Transverse colon (tissue), 4 donors: Measurements from ENCODE around the gene MCC. TPM values are rescaled to one million over a fixed set of nuclear protein-coding genes. Genes with fewer than 3 reads are reported as not detected.

Experiments
- DNase-seq: peaks from one replicate; pipeline ENCODE4 v3.0.0-alpha.2; 2019
- H3K27ac ChIP-seq, 4 donors: fragments of 200-600 bp; sonication (generic); 2 replicates each; pipeline ENCODE4 v1.5.1; 2016 to 2018; ENCODE audit warnings: inconsistent platforms in 4 of 4
- H3K27me3 ChIP-seq: fragments of 200-600 bp; sonication (generic); 2 replicates; pipeline ENCODE4 v1.5.1; 2017; ENCODE audit warnings: inconsistent platforms
- H3K36me3 ChIP-seq, 4 donors: fragments of 200-600 bp; sonication (generic); 2 replicates each; pipeline ENCODE4 v1.5.1; 2017 to 2019; ENCODE audit warnings: inconsistent platforms in 4 of 4
- H3K4me1 ChIP-seq, 4 donors: fragments of 200-600 bp; sonication (generic); 2 replicates each; pipeline ENCODE4 v1.5.1; 2017 to 2020; ENCODE audit warnings: inconsistent platforms in 4 of 4
- H3K4me3 ChIP-seq, 4 donors: fragments of 200-600 bp; sonication (generic); 1 replicate in 1 of 4; 2 replicates in 3 of 4; pipeline versions ENCODE4 v1.5.1 to v1.6.1; 2017 to 2019; ENCODE audit warnings: inconsistent platforms in 4 of 4
- H3K9me3 ChIP-seq, 2 donors: fragments of 200-600 bp; sonication (generic); 2 replicates each; pipeline ENCODE4 v1.5.1; 2017 to 2019; ENCODE audit warnings: inconsistent platforms in 2 of 2
- EP300 ChIP-seq: sonication (generic); formaldehyde crosslinking; IDR thresholded peaks from one replicate; pipeline ENCODE4 v1.6.1; 2017; ENCODE audit warnings: antibody characterized with exemption, low read depth
- POLR2A ChIP-seq: fragments of 450-650 bp; IDR thresholded peaks from one replicate; pipeline ENCODE4 v1.6.1; 2016; ENCODE audit warnings: antibody characterized with exemption, mild to moderate bottlenecking, moderate library complexity
- POLR2AphosphoS5 ChIP-seq, 3 donors: sonication (generic); formaldehyde crosslinking; IDR thresholded peaks; one replicate each; pipeline ENCODE4 v1.6.1; 2016; ENCODE audit warnings: antibody characterized with exemption in 3 of 3
- WGBS, 2 donors: methylation state at CpG; one replicate each; pipeline ENCODE4 v1.1.5; 2018; ENCODE audit warnings: low coverage in 1 of 2; 5-methylcytosine and 5-hydroxymethylcytosine counted together
- in situ Hi-C, 4 donors: fragments of 200-750 bp; cut with MboI; loops; one replicate each; pipeline versions ENCODE4 v1.15.0 to v1.15.1; 2017; ENCODE audit warnings: low sequenced_read_pairs in 3 of 4, low pct_ligation_motif_present in 1 of 4, low pct_unique_long_range_greater_than_20kb in 1 of 4
- intact Hi-C: fragments of 100-400 bp; cut with DNase I; formaldehyde crosslinking; loops from one replicate; pipeline ENCODE4 v1.15.1; 2023; ENCODE audit warnings: low total_unique reads
- total RNA-seq, 4 donors: library from RNA; depleted of rRNA; stranded (reverse); fragments of >200 nt; gene quantifications; one replicate each; pipeline ENCODE4 v1.1.0, GENCODE V29; 2016
- TF ChIP-seq, protein P1 (sequence below), 5 experiments: fragments of 200-600 bp in 3 of 5; fragments of 450-650 bp in 2 of 5; sonication (generic) in 3 of 5; IDR thresholded peaks; 1 replicate in 2 of 5; 2 replicates in 3 of 5; pipeline ENCODE4 v1.5.1; 2016 to 2017; ENCODE audit warnings: antibody characterized with exemption in 5 of 5, inconsistent platforms in 3 of 5, mild to moderate bottlenecking in 2 of 5, moderate library complexity in 1 of 5

MCC gene
- total RNA-seq, 4 donors from 2014 or later = 2.6 to 28.4 (median 16.4) TPM

GRCh38 chr5:113493446-113493845, 5.2 kb upstream of the MCC start:
- Histone ChIP-seq H3K4me1 (peaks cover 0 to 6% (median 5%) of the 10 kb centered on the region in 4 donors), H3K27ac (no peak overlapping the region), H3K4me3 (no peak overlapping the region), H3K36me3 (no peaks in the 10 kb centered on the region), H3K9me3 (peaks cover 0 to 11% of the 10 kb centered on the region in 2 donors), H3K27me3 (peaks cover 29% of the 10 kb centered on the region)
- no peak for TF ChIP-seq EP300
- no peak for TF ChIP-seq POLR2A
- no peak for TF ChIP-seq POLR2AphosphoS5 (IDR thresholded peaks at IDR 0.05)
- TF ChIP-seq, protein P1, sequence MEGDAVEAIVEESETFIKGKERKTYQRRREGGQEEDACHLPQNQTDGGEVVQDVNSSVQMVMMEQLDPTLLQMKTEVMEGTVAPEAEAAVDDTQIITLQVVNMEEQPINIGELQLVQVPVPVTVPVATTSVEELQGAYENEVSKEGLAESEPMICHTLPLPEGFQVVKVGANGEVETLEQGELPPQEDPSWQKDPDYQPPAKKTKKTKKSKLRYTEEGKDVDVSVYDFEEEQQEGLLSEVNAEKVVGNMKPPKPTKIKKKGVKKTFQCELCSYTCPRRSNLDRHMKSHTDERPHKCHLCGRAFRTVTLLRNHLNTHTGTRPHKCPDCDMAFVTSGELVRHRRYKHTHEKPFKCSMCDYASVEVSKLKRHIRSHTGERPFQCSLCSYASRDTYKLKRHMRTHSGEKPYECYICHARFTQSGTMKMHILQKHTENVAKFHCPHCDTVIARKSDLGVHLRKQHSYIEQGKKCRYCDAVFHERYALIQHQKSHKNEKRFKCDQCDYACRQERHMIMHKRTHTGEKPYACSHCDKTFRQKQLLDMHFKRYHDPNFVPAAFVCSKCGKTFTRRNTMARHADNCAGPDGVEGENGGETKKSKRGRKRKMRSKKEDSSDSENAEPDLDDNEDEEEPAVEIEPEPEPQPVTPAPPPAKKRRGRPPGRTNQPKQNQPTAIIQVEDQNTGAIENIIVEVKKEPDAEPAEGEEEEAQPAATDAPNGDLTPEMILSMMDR (IDR thresholded peaks at IDR 0.05) = no peak
- intact Hi-C loops (no loop called here), in situ Hi-C loops (no loop called here)
- WGBS, 2 donors = 90 to 93% methylated on average over 1 of the region's 1 CpG
- no peak for DNase-seq

DNA sequence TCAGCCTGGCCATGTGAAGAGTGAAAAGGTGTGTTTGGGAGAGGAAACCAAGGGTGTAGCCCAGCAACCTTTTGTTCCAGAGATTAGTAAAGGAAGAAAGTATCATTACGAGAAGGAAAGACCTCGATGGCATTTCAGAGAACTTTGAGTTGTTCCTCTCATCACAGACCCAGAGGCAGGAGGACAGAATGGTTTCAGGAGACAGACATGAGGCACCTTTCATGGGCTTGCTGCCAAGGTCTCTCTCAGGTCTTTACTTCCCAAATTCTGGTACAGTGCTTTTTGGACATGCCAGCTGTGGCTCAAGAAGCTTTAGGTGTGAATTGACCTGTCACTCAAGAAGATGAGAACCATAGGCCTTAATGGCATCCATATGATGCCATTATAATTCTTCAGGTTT, 2.8 kb upstream of the MCC start:
- Histone ChIP-seq H3K9me3 (peaks cover 0 to 11% of the 10 kb centered on the region in 2 donors), H3K4me3 (no peak overlapping the region), H3K4me1 (peaks cover 0 to 17% (median 15%) of the 10 kb centered on the region in 4 donors), H3K27me3 (peaks cover 47% of the 10 kb centered on the region), H3K27ac (no peak overlapping the region), H3K36me3 (no peaks in the 10 kb centered on the region)
- in situ Hi-C loops = no loop called here
- intact Hi-C loops = no loop called here
- WGBS, 2 donors = 80 to 93% methylated on average over 1 to 2 of the region's 2 CpGs
- TF ChIP-seq, protein P1 (IDR thresholded peaks at IDR 0.05) = no peak
- no peak for TF ChIP-seq POLR2A
- no peak for TF ChIP-seq EP300
- no peak for TF ChIP-seq POLR2AphosphoS5 (IDR thresholded peaks at IDR 0.05)
- DNase-seq = no peak

DNA sequence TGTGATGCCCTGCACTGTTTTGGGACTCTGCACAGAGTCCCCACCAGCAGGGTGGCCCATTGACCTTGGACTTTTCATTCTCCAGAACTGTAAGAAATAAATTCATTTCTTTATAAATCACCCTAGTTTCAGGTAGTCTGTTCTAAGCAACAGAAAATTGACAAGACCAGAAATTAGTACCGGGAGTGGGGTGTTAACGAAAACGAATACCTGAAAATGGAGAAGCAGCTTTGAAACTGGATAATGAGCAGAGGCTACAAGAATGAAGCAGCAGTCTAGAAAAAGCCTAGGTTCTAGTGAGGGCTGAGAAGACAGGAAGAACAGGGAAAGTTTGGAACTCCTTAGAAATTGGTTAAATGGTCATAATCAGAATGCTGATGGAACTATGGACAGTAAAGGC, 2.1 kb upstream of the MCC start:
- intact Hi-C loops = no loop called here
- Histone ChIP-seq H3K36me3 (no peaks in the 10 kb centered on the region), H3K9me3 (peaks cover 0 to 11% of the 10 kb centered on the region in 2 donors), H3K4me1 (peaks cover 0 to 17% (median 15%) of the 10 kb centered on the region in 4 donors), H3K4me3 (no peak overlapping the region), H3K27ac (no peak overlapping the region), H3K27me3 (peaks cover 53% of the 10 kb centered on the region)
- WGBS, 2 donors = 98 to 100% methylated on average over 3 of the region's 3 CpGs
- in situ Hi-C loops = no loop called here
- TF ChIP-seq POLR2A = no peak
- TF ChIP-seq EP300 = no peak
- TF ChIP-seq POLR2AphosphoS5 (IDR thresholded peaks at IDR 0.05) = no peak
- TF ChIP-seq, protein P1 (IDR thresholded peaks at IDR 0.05) = no peak
- no peak for DNase-seq

DNA sequence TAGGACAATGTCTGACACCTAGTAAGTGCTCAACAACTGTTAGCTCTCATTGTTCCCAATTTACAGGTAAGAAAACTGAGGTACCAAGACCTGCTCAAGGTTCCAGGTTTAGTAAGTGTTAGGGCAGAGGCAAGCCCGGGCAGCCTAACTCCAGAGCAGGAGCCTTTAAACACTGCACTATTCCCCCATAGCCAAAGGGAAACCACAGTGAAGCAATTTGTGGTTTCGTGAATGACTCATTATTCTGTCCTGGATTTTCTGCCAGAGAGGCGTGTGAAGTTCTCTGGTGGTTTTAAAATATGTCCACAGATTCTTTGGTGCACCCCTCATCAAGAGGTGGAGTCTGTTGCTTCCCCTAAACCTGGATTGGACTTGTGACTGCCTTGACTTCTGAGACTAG, 1.0 kb upstream of the MCC start:
- in situ Hi-C loops = no loop called here
- DNase-seq = no peak
- Histone ChIP-seq H3K9me3 (peaks cover 0 to 11% of the 10 kb centered on the region in 2 donors), H3K27ac (no peak overlapping the region), H3K36me3 (no peaks in the 10 kb centered on the region), H3K4me3 (no peak overlapping the region), H3K27me3 (peaks cover 53% of the 10 kb centered on the region), H3K4me1 (peaks cover 0 to 17% (median 15%) of the 10 kb centered on the region in 4 donors)
- WGBS, 2 donors = 35 to 54% methylated on average over 2 to 3 of the region's 3 CpGs
- TF ChIP-seq POLR2A = no peak
- TF ChIP-seq, protein P1 (IDR thresholded peaks at IDR 0.05) = no peak
- no peak for TF ChIP-seq EP300
- no peak for TF ChIP-seq POLR2AphosphoS5 (IDR thresholded peaks at IDR 0.05)
- intact Hi-C loops = no loop called here
